DMS79 treated with DMSO at 0.1 percent for 48 hours (cell line): Measurements from ENCODE around the gene PTPN1.

Source experiments
- DNase-seq: peaks from one replicate; lab custom pipeline; 2025; lab: John Stamatoyannopoulos, UW

The PTPN1 gene

DNA sequence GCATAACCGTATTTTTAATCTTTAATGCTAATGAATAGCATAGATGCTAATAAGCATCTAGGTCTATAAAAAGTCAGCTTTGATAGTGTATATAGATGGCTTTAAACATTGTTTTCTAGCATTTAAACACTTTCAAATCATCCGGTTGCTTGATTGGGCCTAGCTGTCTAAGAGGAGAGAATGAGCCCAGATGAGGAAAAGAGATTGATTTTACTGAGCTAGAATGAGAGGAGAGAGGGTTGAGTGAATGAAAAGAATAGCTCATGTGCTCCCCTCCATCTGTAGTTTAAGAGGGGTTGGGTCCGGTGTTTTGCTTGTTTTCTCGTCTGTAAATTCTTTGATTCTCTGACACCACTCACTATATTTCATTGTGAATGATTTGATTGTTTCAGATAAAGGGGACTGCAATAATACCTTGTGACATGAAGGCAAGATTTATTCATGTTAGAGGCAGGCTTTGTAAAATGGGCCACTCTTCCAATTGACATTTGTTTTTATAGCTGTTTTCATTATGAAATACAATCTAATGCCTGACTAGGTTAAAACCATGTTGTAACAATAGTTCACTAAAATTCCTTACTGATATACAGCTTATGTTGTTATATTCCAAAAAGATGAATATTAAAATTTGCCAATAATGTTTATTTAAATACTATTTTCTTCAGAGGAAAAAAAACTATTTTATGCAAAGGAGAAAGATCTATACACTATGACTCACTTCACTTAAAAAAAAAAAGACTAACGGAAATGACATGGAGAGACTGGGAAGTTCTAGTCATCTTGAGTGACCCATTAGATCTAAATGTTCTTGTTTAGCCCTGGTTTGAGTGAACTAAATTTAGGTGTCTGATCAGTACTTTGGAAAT is 3.2 kb downstream of the PTPN1 start:
- DNase-seq: no peak

DNA sequence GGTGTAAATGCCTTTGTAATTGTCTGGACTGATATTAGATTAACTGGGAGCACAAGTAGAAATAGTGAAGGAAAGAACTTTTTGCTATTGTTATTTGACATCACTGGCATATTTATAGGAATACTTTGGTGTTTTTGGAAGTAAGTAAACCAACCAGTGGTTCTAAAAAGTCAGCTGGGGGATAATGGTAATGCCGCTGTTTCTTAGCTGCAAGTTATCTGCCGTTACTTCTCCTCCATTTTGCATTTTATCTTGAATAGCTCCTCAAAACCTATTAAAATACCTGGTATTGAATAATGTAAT is 3.8 kb downstream of the PTPN1 start:
- no peak for DNase-seq

DNA sequence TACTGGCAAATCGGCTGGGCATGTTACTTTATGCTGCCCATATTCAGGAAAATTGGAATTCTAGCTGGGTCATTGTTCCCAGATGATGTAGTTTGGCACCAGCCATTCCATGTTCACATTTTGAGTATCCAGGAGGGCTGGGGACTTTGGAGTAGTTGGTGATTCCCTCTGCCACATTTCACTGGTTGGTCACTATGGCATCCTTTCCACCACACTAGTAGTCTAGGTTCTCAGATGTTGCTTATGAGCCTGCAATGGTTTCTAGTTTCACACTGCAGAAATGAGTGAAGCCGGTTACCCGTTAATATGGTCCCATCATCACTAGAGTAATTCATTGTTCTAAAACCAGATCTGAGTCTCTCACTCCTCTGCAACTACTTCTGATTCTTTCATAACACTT is 4.6 kb downstream of the PTPN1 start:
- no peak for DNase-seq

DNA sequence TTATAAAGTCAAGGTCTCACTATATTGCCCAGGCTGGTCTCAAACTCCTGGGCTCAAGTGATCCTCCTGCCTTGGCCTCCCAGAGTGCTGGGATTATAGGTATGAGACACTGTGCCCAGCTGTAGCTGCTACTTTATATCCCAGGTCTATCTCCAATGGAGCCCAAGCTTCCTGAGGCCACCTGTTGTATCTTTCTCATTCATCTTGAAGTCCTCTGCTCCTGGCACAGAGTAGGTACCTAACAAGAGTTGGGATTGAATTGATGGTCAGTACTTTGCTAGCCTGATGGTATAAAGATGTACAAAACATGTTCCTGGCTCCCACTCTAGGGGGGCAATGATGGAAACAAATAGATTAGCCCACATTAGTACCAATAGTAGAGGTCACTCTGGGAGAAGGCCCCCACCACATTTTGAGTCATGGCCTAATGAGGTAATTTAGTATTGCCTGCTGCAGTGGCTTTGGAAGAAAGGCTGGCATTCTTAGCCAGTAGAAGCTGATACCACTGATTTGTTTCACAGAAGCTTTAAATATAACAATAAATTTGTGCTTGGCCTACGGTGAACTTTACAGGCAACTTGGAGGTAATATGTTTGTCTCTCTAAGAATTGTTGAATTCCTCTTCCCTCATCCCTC is 5.4 kb downstream of the PTPN1 start:
- no peak for DNase-seq

DNA sequence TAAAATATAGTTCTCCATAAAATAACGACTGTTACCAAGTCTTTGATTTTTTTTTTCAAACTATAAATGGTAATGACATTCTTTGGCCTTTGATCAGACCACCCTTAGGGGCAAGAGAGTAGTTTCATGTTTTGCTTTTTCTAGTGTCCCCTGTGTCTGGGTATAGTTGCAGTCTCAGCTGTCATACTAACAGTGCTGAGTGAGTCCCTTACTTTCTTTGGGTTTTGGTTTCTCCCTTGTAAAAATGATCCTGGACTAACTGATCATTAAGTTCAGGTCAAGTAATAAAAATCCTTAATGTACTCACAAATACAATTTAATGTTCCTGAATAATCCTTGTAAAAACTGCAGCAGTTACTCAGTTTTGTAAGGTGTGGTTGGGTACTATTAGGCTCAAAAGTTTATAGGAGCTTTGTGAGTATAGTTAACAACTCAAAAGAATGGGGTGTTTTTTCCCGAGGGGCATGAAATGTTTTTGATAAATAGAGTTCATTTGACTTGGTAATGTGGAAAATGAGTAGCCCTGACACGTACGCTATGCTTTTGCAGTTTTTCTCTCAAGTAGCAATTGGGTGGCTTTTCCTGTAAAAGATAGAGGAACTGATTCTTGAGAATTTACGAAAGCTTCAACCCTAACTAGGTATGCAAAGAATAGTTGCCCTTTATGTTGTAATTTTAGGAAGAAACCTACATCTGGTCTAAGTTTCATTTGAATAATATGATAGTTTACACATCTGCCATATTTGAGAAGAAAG is 6.2 kb downstream of the PTPN1 start:
- no peak for DNase-seq

DNA sequence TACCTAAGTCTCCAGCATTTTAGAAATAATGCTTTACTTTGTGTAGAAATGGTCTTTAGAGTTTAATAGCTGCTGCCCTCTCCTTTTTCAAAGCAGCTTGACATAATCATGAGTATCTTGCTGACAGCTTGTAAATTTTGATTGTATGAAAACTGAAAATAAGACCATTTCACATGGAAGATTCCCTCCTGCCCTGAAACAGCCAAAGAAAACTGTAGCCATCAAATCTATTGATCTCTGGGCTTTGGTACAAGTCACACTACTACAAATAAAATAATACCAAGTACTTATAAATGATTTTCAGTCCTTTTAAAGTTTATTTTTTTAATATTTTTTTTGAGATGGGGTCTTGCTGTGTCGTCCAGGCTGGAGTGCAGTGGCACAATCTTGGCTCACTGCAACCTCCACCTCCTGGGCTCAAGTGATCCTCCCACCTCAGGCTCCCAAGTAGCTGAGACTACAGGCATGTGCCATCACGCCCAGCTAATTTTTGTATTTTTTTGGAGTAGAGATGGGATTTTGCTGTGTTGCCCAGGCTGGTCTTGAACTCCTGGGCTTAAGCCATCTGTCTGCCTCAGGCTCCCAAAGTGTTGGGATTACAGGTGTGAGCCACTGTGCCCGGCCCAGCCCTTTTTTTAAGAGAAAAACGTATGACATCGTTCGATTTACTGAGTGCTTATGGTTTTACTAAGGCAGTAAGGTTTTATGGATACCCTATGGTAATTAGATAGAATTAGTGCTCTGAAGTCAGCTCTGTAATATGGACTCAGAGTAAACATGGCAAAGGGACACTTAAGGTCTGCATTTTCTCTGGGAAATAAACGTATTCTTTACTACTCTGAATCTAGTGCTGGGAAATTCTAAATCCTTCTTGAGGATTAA is 7.0 kb downstream of the PTPN1 start:
- DNase-seq: no peak

DNA sequence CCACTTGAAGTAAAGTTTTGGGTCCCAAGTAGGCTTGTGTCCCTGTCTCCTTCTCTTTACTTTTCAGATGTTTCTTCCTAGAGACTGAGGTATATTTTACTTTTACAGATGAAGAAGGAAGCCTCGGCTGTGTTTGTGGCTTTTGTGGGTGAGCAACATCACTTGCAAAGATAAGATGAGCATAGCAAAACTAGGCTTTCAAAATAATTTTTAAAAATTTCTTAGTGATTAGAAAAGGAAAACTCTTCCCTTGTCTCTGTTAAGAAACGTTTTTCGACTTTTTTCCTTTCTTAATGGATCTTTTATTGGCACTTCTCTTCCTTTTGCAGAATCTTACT is 7.6 kb downstream of the PTPN1 start:
- no peak for DNase-seq

DNA sequence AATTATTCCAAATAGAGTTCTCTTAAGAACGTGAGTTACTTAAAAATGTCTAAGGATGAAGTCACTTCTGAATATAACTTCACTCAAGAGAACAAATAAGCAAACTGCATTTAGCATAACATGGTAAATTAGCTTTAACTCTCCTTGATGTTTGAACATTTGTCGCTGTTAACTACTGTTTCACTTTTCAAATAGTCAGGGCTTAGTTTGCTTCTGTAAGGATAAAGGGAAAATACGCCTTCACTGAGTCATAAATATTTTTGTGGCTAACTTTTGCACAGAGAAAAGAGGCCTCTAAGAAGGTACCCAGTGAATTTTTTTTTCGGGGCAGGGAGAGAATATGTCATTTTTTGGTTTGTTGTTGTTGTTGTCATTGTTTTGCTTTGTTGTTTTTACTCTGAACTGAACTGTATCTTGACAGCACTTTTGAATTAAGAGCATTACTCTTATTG is 8.1 kb downstream of the PTPN1 start:
- no peak for DNase-seq

DNA sequence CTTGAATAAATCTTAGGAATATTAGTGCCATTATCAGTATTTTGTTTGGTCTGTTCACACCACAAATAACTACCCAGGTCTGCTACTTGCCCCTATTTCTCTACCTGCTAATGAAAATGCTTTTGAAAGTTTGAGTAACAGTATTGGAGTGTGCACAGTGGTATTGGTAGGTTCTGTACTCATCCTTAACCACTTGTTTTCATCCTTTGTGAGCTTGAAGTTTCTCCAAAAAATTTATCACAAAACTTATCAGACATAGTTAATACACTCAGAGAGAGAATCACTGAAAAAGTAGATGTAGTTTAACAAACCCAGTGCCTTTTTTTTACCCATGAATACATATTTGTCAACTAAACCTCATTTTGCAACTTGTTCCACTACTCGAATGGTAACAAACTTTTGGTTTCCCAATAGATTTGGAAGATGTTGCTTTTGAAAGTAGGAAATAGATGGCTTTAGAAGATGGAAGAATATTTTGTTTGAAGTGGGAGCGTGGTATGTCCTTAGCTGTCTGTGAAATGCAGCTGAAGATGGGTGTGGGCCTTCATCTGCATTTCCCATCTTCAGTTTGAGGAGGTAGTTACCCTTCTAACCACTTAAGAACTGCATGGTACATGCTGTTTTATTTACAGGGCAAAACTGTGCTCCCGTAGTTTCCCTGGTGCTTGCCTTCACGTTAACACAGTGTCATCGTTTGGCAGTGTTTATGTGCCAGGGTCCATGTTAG is 9.0 kb downstream of the PTPN1 start:
- DNase-seq: no peak

DNA sequence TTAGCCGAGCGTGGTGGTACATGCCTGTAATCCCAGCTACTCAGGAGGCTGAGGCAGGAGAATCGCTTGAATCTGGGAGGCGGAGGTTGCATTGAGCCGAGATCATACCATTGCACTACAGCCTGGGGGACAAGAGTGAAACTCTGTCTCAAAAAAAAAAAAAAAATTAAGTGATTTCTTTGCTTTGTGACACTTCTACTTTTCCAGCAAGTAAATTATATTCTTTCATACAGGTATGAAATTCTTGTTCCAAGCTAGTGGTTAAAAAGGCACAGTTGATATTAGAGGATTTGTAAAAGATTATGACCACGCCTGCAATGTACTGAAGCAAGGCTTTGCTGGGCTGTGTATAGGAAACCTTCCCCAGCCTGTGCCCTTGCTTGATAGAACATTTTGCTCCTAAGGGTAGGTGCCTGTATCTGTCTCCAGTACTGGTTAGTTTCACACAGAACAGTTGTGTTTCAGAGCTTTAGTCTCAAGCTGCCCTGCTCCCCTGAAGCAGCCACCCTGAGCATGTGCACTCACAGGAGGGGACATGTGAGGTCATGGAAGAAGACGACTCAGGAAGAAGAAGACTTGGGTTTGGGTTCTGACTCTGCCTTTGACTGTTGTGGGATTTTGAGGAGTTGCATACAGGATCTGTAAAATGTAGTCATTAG is 10.2 kb downstream of the PTPN1 start:
- no peak for DNase-seq

DNA sequence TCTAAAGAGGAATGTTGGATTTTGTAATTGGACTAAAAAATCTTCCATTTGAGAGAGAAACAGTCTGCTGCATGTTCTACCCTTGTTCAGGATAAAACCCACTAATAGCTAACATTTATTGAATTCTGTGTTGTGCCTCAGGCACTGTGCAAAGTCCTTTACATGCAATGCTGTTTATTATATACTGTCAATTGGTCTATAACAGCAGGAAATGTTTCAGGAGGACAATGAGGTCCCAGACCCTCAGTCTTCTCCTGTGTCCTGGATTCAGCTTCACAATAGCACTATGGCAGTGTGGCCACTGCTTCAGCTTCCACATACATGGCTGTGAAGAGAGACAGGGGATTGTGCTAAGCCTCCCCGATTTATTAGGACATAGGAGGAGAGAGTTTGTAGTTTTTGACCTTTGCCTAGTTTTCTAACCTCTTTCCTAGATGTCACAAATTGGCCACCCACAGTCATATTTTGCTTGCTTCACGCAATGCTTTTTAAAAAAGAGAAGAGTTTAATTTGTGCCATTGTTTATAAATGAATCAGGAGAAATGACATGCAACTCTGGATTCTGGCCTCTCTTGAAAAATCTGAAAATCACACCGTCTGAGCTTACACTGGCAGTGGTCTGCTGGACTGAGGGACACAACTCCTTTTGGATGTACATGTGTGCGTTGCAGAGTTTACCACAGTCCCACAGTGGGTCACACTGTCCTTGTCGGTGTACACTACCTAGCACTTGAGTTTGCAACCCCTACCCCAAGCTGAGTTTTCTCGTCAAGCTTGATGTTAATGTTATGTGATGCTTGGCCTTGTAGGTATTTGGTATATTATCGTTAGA is 11.3 kb downstream of the PTPN1 start:
- DNase-seq: no peak

DNA sequence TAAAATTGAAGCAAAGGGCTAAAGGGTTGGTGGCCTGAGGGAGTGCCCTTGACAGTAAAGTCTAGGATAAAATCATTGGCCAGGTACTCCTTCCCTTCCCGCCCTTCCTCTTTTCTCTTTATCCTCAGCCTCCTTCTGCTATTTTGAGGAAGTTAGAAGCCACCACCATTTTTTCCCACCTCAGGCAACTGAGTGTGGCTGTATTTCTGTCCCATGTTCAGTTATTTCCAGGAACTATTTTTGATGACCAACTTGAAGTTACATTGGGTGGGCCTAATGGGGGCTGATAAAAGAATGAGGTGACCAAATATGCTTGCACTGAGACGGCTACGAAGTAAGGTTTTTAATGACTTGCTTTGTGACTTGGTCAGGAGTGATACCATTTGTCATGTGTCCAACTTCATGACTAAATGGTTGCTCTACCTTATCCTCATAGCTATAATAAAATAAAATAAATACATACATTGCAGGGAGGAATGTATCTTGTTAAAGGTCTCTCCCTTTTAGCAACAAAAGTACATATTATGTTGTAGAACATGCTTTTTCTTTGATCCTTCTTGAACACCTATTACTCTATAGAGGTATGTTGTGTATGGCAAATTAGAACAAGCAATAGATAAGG is 12.0 kb downstream of the PTPN1 start:
- DNase-seq: no peak

DNA sequence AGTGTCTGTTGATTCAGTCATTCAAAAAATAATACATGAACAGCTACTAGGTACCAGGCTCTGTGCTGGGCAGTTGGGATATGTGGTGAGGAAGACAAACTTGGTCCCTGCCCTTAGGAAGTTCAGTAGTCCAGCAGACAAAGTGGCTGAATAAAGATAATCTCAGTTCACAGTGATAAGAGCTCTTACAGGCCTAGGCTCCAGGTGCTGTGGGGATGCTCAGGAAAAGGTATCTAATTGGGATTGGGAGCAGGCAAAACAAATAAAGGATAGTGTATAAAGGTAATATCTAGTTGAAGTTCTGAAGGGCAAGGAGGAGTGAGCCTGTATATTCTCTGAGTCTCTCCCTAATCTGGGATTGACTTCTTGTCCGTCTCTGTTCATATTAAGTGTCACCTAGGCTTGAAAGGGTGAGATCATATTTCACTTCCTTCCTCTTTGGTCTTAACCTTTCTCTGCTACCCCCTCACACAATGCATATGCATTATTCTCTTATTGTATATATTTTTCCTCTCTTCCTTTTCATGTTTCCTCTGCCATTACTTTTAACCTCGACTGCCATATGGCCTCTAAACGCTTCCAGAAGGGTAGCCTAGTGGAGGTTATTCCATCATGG is 13.5 kb downstream of the PTPN1 start:
- no peak for DNase-seq

DNA sequence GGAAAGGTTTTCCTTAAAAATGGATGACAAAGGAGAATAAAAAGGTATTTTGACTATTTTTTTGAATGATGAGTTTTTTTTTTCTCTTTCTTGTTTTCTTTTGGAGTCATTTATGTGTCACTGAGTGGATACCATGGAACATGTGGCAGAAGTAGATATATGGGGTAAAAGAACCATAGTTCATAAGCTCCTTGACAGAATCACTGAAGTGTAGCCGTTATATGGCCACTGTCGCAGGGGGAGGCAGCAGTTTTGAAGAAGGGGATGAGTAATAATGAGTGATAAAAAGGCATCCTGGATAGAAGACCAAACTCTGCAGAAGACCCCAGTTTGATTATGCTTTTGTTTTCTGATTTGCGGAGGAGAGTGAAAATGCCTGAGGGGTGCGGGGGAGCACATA is 15.5 kb downstream of the PTPN1 start:
- DNase-seq: no peak

DNA sequence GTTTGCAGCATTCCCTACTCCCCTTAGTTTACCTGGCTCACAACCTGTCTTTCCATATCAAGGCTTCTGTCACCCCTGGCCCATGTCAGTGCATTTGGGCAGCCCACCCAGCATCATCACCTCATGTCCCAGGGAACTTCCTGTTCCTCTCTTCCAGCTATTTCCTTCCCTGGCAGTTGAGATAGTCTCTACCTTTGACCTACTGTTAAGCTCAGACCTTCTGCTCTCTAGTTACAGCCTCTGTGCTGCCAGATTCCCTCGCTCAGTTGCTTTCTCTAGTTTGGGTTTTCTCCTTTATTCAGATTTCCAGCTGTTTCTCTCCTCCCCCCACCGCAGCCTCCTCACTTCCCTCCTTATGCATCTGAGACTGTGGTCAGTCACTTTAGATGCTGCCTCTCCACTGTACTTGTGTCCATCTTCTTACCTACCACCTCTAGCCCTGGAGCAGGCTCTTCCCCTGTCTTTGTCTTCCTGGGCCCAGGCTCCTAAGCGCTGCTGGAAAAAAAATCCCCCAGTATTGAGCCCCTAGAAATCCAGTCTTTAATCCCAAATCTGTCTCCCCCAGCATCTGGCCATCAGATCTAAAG is 16.3 kb downstream of the PTPN1 start:
- no peak for DNase-seq

DNA sequence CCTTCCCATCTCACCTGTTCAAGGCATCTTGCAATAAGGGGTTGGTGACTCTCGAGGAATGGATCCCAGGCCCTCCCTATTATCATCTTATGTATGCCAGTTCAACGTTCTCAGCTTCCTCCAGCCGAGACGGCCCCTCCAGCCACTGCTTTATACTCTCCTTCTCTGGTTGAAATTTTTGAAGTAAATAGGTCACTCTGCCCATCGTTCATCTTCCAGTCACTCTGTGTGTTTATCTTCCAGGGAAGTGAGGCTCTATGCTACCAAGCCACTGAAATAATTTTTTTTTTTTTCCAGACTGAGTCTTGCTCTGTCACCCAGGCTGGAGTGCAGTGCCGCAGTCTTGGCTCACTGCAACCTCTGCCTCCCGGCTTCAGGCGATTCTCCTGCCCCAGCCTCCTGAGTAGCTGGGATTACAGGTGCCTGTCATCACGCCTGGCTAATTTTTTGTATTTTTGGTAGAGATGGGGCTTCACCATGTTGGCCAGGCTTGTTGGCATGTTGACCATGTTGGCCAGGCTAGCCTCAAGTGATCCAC is 17.0 kb downstream of the PTPN1 start:
- DNase-seq: no peak

DNA sequence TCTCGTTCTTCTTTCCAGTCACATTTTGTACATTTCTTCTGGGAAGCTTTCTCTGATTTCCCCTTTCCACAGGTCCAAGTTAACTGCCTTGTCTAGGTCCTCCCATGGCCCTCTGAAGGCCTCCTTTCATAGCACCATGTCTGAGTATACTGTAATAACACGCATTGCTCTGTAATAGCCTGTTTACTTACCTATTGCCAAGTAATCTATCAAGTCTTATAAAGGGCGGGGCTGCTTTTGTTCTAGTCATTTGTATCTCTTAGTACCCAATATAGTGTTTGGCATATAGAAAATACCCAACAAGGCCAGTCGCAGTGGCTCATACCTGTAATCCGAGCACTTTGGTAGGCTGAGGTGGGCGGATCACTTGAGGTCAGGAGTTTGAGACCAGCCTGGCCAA is 17.9 kb downstream of the PTPN1 start:
- no peak for DNase-seq

DNA sequence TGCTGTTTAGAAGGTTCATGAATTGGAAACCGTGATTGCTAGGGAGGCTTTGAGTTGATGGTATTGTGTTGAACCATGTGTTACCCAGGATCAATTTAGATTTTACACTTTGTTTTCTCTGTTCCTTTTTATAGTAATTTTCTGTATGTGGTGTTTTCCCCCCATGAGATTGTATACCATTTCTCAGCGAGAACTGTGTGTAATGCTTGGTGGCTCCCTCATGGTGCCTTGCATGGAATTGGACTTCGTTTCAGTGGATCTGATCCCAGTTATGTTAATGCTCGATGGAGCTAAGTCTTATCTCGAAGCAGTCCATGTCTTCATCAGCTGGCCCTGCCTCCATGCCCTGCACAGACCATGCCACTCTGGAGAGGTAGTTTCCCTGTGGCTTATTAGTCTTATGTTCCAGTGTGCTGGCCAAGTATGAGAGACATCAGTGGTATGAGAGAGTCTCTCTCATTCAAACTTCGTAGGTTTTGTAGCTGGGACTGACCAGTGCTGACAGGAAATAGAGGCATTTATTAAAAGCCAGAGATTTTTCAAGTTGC is 18.7 kb downstream of the PTPN1 start:
- no peak for DNase-seq
